Common myeloid progenitor, CD34-positive (primary cell): ENCODE data around the gene CEP131. TPM values are rescaled to one million over a fixed set of nuclear protein-coding genes. Genes with fewer than 3 reads are reported as not detected.

ENCODE experiments used
- CTCF ChIA-PET: fragments of 350-600 bp; sonication (Branson Sonifier 250); formaldehyde crosslinking; loops from one replicate; lab custom pipeline; 2021; ENCODE audit warnings: antibody characterized with exemption; lab: Charles Lee
- POLR2A ChIA-PET: fragments of 350-600 bp; sonication (Branson Sonifier 250); formaldehyde crosslinking; loops from one replicate; lab custom pipeline; 2021; ENCODE audit warnings: antibody characterized with exemption; lab: Charles Lee
- DNase-seq, 3 donors: peaks; one replicate each; pipeline versions ENCODE4 v3.0.0 to v3.0.0-alpha.2; 2013
- H3K27ac ChIP-seq, 2 experiments: 1 replicate in 1 of 2; 2 replicates in 1 of 2; pipeline ENCODE4 v1.7.0; 2013; ENCODE audit warnings: inconsistent platforms in 2 of 2, low read length in 2 of 2, mild to moderate bottlenecking in 2 of 2, low read depth in 1 of 2, moderate library complexity in 1 of 2; ENCODE audit not compliant: severe bottlenecking in 2 of 2, insufficient read depth in 1 of 2, poor library complexity in 1 of 2
- H3K27me3 ChIP-seq, 5 experiments: replicated peaks in 2 of 5; 1 replicate in 3 of 5; 2 replicates in 2 of 5; pipeline versions ENCODE4 v1.6.1 to v1.7.0; 2013; ENCODE audit warnings: low read length in 4 of 5, mild to moderate bottlenecking in 2 of 5, moderate library complexity in 2 of 5, inconsistent platforms in 1 of 5; ENCODE audit not compliant: insufficient read depth in 5 of 5, control insufficient read depth in 4 of 5
- H3K36me3 ChIP-seq, 4 experiments: 1 replicate in 2 of 4; 2 replicates in 2 of 4; pipeline versions ENCODE4 v1.6.1 to v1.7.0; 2013; ENCODE audit warnings: low read length in 3 of 4, control low read depth in 1 of 4, mild to moderate bottlenecking in 1 of 4; ENCODE audit not compliant: control insufficient read depth in 4 of 4, insufficient read depth in 4 of 4
- H3K4me1 ChIP-seq, 4 experiments: 1 replicate in 3 of 4; 2 replicates in 1 of 4; pipeline versions ENCODE4 v1.6.1 to v1.7.1; 2013; ENCODE audit warnings: low read length in 3 of 4, mild to moderate bottlenecking in 3 of 4, control low read depth in 1 of 4, inconsistent platforms in 1 of 4, moderate library complexity in 1 of 4; ENCODE audit not compliant: control insufficient read depth in 4 of 4, insufficient read depth in 4 of 4; ENCODE audit errors: control extremely low read depth in 1 of 4
- H3K4me3 ChIP-seq, 7 experiments: 1 replicate in 4 of 7; 2 replicates in 3 of 7; pipeline versions ENCODE4 v1.5.1 to v1.7.0; 2013; ENCODE audit warnings: mild to moderate bottlenecking in 7 of 7, low read length in 6 of 7, moderate library complexity in 6 of 7, inconsistent platforms in 2 of 7, low read depth in 2 of 7, control low read depth in 1 of 7; ENCODE audit not compliant: insufficient read depth in 4 of 7, control insufficient read depth in 1 of 7; ENCODE audit errors: extremely low read depth in 1 of 7
- H3K9me3 ChIP-seq, 5 experiments: 1 replicate in 4 of 5; 2 replicates in 1 of 5; pipeline versions ENCODE4 v1.6.1 to v1.7.1; 2013; ENCODE audit warnings: low read length in 4 of 5, mild to moderate bottlenecking in 2 of 5, inconsistent platforms in 1 of 5, low read depth in 1 of 5, moderate library complexity in 1 of 5; ENCODE audit not compliant: control insufficient read depth in 4 of 5, insufficient read depth in 2 of 5; ENCODE audit errors: control extremely low read depth in 1 of 5
- WGBS: methylation state at CpG from one replicate; pipeline ENCODE4 v1.1.5; 2013; ENCODE audit not compliant: insufficient coverage; 5-methylcytosine and 5-hydroxymethylcytosine counted together
- polyA plus RNA-seq: library from polyadenylated mRNA; unstranded; fragments of 120-200 nt; gene quantifications from one replicate; pipeline ENCODE4 v1.2.1, GENCODE V29; 2013

CEP131 gene
- polyA plus RNA-seq: 12.8 TPM

GRCh38 chr17:81222906-81223761, at the start of gene CEP131:
Gene CEP131, minus strand, starts transcription at chr17:81222965. Its CDS starts 2,909 bp downstream, at chr17:81220056.
- peak within 1 kb of the TSS in 1 of 2 experiments; percentile 64 for H3K27ac ChIP-seq
- POLR2A ChIA-PET: interaction anchor here (0.6 to 0.8 kb wide), 3 partner anchors 9 to 338 kb away, joined by 3 read pairs; partner anchors contain the start of genes NDUFAF8 and TEPSIN
- CTCF ChIA-PET: interaction anchor here (1.0 kb wide), 1 partner anchor 8 kb away, joined by 3 read pairs; no protein-coding TSS in a partner anchor

GRCh38 chr17:81271226-81271625, 48.5 kb upstream of the CEP131 start:
- no peak for DNase-seq
- WGBS: 98% methylated on average over 10 of the region's 12 CpGs
- Histone ChIP-seq H3K4me3 (no peak overlapping the region), H3K36me3 (peaks cover 13 to 71% (median 42%) of the 10 kb centered on the region in 4 experiments), H3K27ac (no peak overlapping the region), H3K9me3 (no peaks in the 10 kb centered on the region), H3K4me1 (peaks cover 3 to 17% (median 12%) of the 10 kb centered on the region in 4 experiments), H3K27me3 (no peaks in the 10 kb centered on the region)
- CTCF ChIA-PET: interaction anchor here (0.7 to 1.6 kb wide), 2 partner anchors 18 to 21 kb away, joined by 3 to 5 read pairs; no protein-coding TSS in a partner anchor
- POLR2A ChIA-PET: interaction anchor here (0.6 kb wide), 1 partner anchor 365 kb away, joined by 3 read pairs; no protein-coding TSS in a partner anchor

More at GRCh38 chr17:81222906-81223761, at the start of gene CEP131:
- peaks cover 5 to 32% (median 30%) of the 10 kb centered on the region in 4 experiments for H3K4me1 ChIP-seq
- no peaks in the 10 kb centered on the region for H3K27me3 ChIP-seq
- peak; percentile 97 to 99 (median 99) for DNase-seq
- WGBS: 0% methylated on average over 64 of the region's 79 CpGs
- H3K9me3 ChIP-seq: peaks cover 0 to 4% (median 0%) of the 10 kb centered on the region in 5 experiments
- peak within 1 kb of the TSS; percentile 59 to 83 (median 77) for H3K4me3 ChIP-seq
- H3K36me3 ChIP-seq: peaks cover 2 to 15% (median 10%) of the 10 kb centered on the region in 4 experiments

GRCh38 chr17:81270279-81270678, 47.5 kb upstream of the CEP131 start:
- Histone ChIP-seq H3K27ac (no peak overlapping the region), H3K36me3 (peaks cover 18 to 73% (median 41%) of the 10 kb centered on the region in 4 experiments), H3K9me3 (no peaks in the 10 kb centered on the region), H3K4me1 (peaks cover 3 to 17% (median 12%) of the 10 kb centered on the region in 4 experiments), H3K4me3 (no peak overlapping the region), H3K27me3 (no peaks in the 10 kb centered on the region)
- DNase-seq: no peak
- ChIA-PET POLR2A (no interaction called here), CTCF (interaction anchor here (1.1 to 1.7 kb wide), 3 partner anchors 12 to 22 kb away, joined by 3 to 5 read pairs (median 4); no protein-coding TSS in a partner anchor)
- WGBS: 96% methylated on average over 18 of the region's 18 CpGs

GRCh38 chr17:81267390-81268067, 44.8 kb upstream of the CEP131 start:
- Histone ChIP-seq H3K4me3 (no peak overlapping the region), H3K36me3 (peaks cover 20 to 70% (median 48%) of the 10 kb centered on the region in 4 experiments), H3K27ac (no peak overlapping the region), H3K9me3 (no peaks in the 10 kb centered on the region), H3K4me1 (peaks cover under 1 to 8% (median 3%) of the 10 kb centered on the region in 4 experiments), H3K27me3 (no peaks in the 10 kb centered on the region)
- ChIA-PET CTCF (interaction anchor here (0.6 to 0.7 kb wide), 2 partner anchors 10 to 217 kb away, joined by 3 read pairs; no protein-coding TSS in a partner anchor), POLR2A (no interaction called here)
- WGBS: 90% methylated on average over 3 of the region's 6 CpGs
- DNase-seq: no peak

GRCh38 chr17:81265576-81265975, 42.8 kb upstream of the CEP131 start:
- no peak for DNase-seq
- POLR2A ChIA-PET: no interaction called here
- H3K27ac ChIP-seq: no peak overlapping the region
- no peak overlapping the region for H3K4me3 ChIP-seq
- no peaks in the 10 kb centered on the region for H3K9me3 ChIP-seq
- peaks cover 20 to 78% (median 59%) of the 10 kb centered on the region in 4 experiments for H3K36me3 ChIP-seq
- CTCF ChIA-PET: no interaction called here
- no peaks in the 10 kb centered on the region for H3K27me3 ChIP-seq
- 97% methylated on average over 22 of the region's 22 CpGs for WGBS
- H3K4me1 ChIP-seq: no peaks in the 10 kb centered on the region

GRCh38 chr17:81264640-81265039, 41.9 kb upstream of the CEP131 start:
- Histone ChIP-seq H3K4me3 (no peak overlapping the region), H3K4me1 (no peaks in the 10 kb centered on the region), H3K27ac (no peak overlapping the region), H3K9me3 (no peaks in the 10 kb centered on the region), H3K36me3 (peaks cover 16 to 79% (median 60%) of the 10 kb centered on the region in 4 experiments), H3K27me3 (no peaks in the 10 kb centered on the region)
- CTCF ChIA-PET: interaction anchor here (1.0 to 1.1 kb wide), 2 partner anchors 26 to 336 kb away, joined by 3 read pairs; no protein-coding TSS in a partner anchor
- DNase-seq: no peak
- WGBS: 97% methylated on average over 12 of the region's 12 CpGs
- POLR2A ChIA-PET: no interaction called here
